ENCODE data around the gene AMBP.
A peak's percentile ranks its signal among the peaks of the same experiment; 100 is the strongest.
"Not testable (repeated sequence)": the region's sequence is repeated elsewhere in the genome, so short reads cannot be mapped to it uniquely, and the experiment has no call there.

The AMBP gene

GRCh38 chr9:114090798-114091197, 12.7 kb upstream of the AMBP start:
- DNase-seq = no peak
- no peaks in the 10 kb centered on the region for H3K4me1 Mint-ChIP-seq
- H3K4me3 Mint-ChIP-seq = no peak overlapping the region
- no peak overlapping the region for H3K27ac Mint-ChIP-seq
- no peaks in the 10 kb centered on the region for H3K36me3 Mint-ChIP-seq
- H3K9me3 Mint-ChIP-seq = no peaks in the 10 kb centered on the region
- CTCF ChIA-PET = no interaction called here
- peaks cover 9% of the 10 kb centered on the region for H3K27me3 Mint-ChIP-seq

- CTCF ChIA-PET = interaction anchor here (1.2 kb wide), 1 partner anchor 18 kb away, joined by 3 read pairs; no protein-coding TSS in a partner anchor
- Mint-ChIP-seq H3K9me3 (no peaks in the 10 kb centered on the region), H3K4me3 (no peak overlapping the region), H3K27me3 (peaks cover 4% of the 10 kb centered on the region), H3K27ac (no peak overlapping the region), H3K4me1 (no peaks in the 10 kb centered on the region), H3K36me3 (no peaks in the 10 kb centered on the region)
- DNase-seq = no peak
Measured at GRCh38 chr9:114089206-114089840, 11.2 kb upstream of the AMBP start.

- CTCF ChIA-PET = interaction anchor here (1.2 kb wide), 1 partner anchor 19 kb away, joined by 3 read pairs; no protein-coding TSS in a partner anchor
- H3K27ac Mint-ChIP-seq = no peak overlapping the region
- DNase-seq = no peak
- H3K9me3 Mint-ChIP-seq = no peaks in the 10 kb centered on the region
- H3K4me1 Mint-ChIP-seq = no peaks in the 10 kb centered on the region
- H3K27me3 Mint-ChIP-seq = peaks cover 4% of the 10 kb centered on the region
- H3K36me3 Mint-ChIP-seq = no peaks in the 10 kb centered on the region
- H3K4me3 Mint-ChIP-seq = no peak overlapping the region
Measured at GRCh38 chr9:114088571-114089170, 10.6 kb upstream of the AMBP start.

- Mint-ChIP-seq H3K36me3 (no peaks in the 10 kb centered on the region), H3K9me3 (no peaks in the 10 kb centered on the region), H3K4me1 (no peaks in the 10 kb centered on the region), H3K27me3 (peaks cover 4% of the 10 kb centered on the region), H3K4me3 (no peak overlapping the region), H3K27ac (no peak overlapping the region)
- CTCF ChIA-PET = interaction anchor here (1.2 kb wide), 1 partner anchor 20 kb away, joined by 4 read pairs; no protein-coding TSS in a partner anchor
- DNase-seq = no peak
Measured at GRCh38 chr9:114087721-114088120, 9.6 kb upstream of the AMBP start.

GRCh38 chr9:114086607-114087006, 8.5 kb upstream of the AMBP start:
- Mint-ChIP-seq H3K27me3 (peaks cover 9% of the 10 kb centered on the region), H3K9me3 (no peaks in the 10 kb centered on the region), H3K4me1 (no peaks in the 10 kb centered on the region), H3K36me3 (no peaks in the 10 kb centered on the region), H3K27ac (no peak overlapping the region), H3K4me3 (no peak overlapping the region)
- DNase-seq = no peak
- CTCF ChIA-PET = interaction anchor here (1.2 kb wide), 1 partner anchor 21 kb away, joined by 4 read pairs; no protein-coding TSS in a partner anchor

- Mint-ChIP-seq H3K36me3 (no peaks in the 10 kb centered on the region), H3K27ac (no peak overlapping the region), H3K4me1 (no peaks in the 10 kb centered on the region), H3K27me3 (peaks cover 9% of the 10 kb centered on the region), H3K4me3 (no peak overlapping the region), H3K9me3 (no peaks in the 10 kb centered on the region)
- CTCF ChIA-PET = interaction anchor here (1.0 kb wide), 1 partner anchor 205 kb away, joined by 5 read pairs; no protein-coding TSS in a partner anchor
- DNase-seq = no peak
Measured at GRCh38 chr9:114086009-114086408, 7.9 kb upstream of the AMBP start.

- CTCF ChIA-PET = interaction anchor here (1.0 to 4.3 kb wide), 2 partner anchors 22 to 206 kb away, joined by 5 to 30 read pairs; no protein-coding TSS in a partner anchor
- Mint-ChIP-seq H3K4me3 (no peak overlapping the region), H3K27ac (no peak overlapping the region), H3K36me3 (no peaks in the 10 kb centered on the region), H3K9me3 (no peaks in the 10 kb centered on the region), H3K4me1 (no peaks in the 10 kb centered on the region), H3K27me3 (peaks cover 9% of the 10 kb centered on the region)
- DNase-seq = no peak
Measured at GRCh38 chr9:114085387-114085789, 7.3 kb upstream of the AMBP start.

GRCh38 chr9:114084282-114085073, 6.4 kb upstream of the AMBP start:
- Mint-ChIP-seq H3K36me3 (no peaks in the 10 kb centered on the region), H3K27ac (no peak overlapping the region), H3K4me1 (no peaks in the 10 kb centered on the region), H3K27me3 (peaks cover 6% of the 10 kb centered on the region), H3K4me3 (no peak overlapping the region), H3K9me3 (no peaks in the 10 kb centered on the region)
- CTCF ChIA-PET = interaction anchor here (0.8 to 4.3 kb wide), 4 partner anchors 11 to 206 kb away, joined by 3 to 44 read pairs (median 18); no protein-coding TSS in a partner anchor
- DNase-seq = no peak

GRCh38 chr9:114083666-114084065, 5.6 kb upstream of the AMBP start:
- Mint-ChIP-seq H3K36me3 (no peaks in the 10 kb centered on the region), H3K9me3 (no peaks in the 10 kb centered on the region), H3K27ac (no peak overlapping the region), H3K27me3 (peaks cover 5% of the 10 kb centered on the region), H3K4me1 (no peaks in the 10 kb centered on the region), H3K4me3 (no peak overlapping the region)
- no peak for DNase-seq
- CTCF ChIA-PET = interaction anchor here (0.8 to 4.3 kb wide), 9 partner anchors 10 to 209 kb away, joined by 3 to 44 read pairs (median 6); no protein-coding TSS in a partner anchor

GRCh38 chr9:114082763-114083412, 4.8 kb upstream of the AMBP start:
- H3K27ac Mint-ChIP-seq, H3K4me3 Mint-ChIP-seq, H3K36me3 Mint-ChIP-seq, H3K9me3 Mint-ChIP-seq, H3K4me1 Mint-ChIP-seq, DNase-seq, H3K27me3 Mint-ChIP-seq: not testable (repeated sequence)
- CTCF ChIA-PET = interaction anchor here (0.7 to 4.3 kb wide), 23 partner anchors 10 to 250 kb away, joined by 3 to 44 read pairs (median 3); partner anchors contain the start of gene KIF12

- CTCF ChIA-PET = interaction anchor here (0.5 to 4.3 kb wide), 26 partner anchors 10 to 249 kb away, joined by 3 to 44 read pairs (median 3); partner anchors contain the start of gene KIF12
- H3K4me3 Mint-ChIP-seq = no peak overlapping the region
- H3K27ac Mint-ChIP-seq = no peak overlapping the region
- DNase-seq = peak; percentile 89
- H3K36me3 Mint-ChIP-seq = no peaks in the 10 kb centered on the region
- no peaks in the 10 kb centered on the region for H3K4me1 Mint-ChIP-seq
- peaks cover 9% of the 10 kb centered on the region for H3K27me3 Mint-ChIP-seq
- no peaks in the 10 kb centered on the region for H3K9me3 Mint-ChIP-seq
Measured at GRCh38 chr9:114082017-114082762, 4.1 kb upstream of the AMBP start.

- Mint-ChIP-seq H3K4me1 (no peaks in the 10 kb centered on the region), H3K4me3 (no peak overlapping the region), H3K36me3 (no peaks in the 10 kb centered on the region), H3K27ac (no peak overlapping the region), H3K9me3 (no peaks in the 10 kb centered on the region), H3K27me3 (peaks cover 10% of the 10 kb centered on the region)
- no peak for DNase-seq
- CTCF ChIA-PET = interaction anchor here (0.5 to 4.3 kb wide), 9 partner anchors 9 to 206 kb away, joined by 3 to 30 read pairs (median 8); partner anchors contain the start of gene KIF12
Measured at GRCh38 chr9:114081441-114082016, 3.4 kb upstream of the AMBP start.

Measured in activated naive CD4-positive, alpha-beta T cell treated with anti-CD3 and anti-CD28 coated beads, Interleukin-2, amount 10 ng/mL, durations not matched to agents 7 days and 5 days (primary cell).